Measurements from ENCODE around the gene TOPAZ1.

TOPAZ1 gene

GRCh38 chr3:44326019-44326418, 84.3 kb downstream of the TOPAZ1 start:
- no peaks in the 10 kb centered on the region for H3K27me3 ChIP-seq (ENCODE audit: low read length)
- H3K9me2 ChIP-seq (replicated peaks; ENCODE audit: insufficient read depth, low read length), result no peaks in the 10 kb centered on the region
- H3K9ac ChIP-seq (ENCODE audit: low read length), result no peak overlapping the region
- no peaks in the 10 kb centered on the region for H3K36me3 ChIP-seq (ENCODE audit: low read length)
- no peak overlapping the region for H2AFZ ChIP-seq (ENCODE audit: low read depth, low read length, severe bottlenecking)
- H3K9me3 ChIP-seq (ENCODE audit: insufficient read depth, low read length), result no peaks in the 10 kb centered on the region
- no peak overlapping the region for H3K27ac ChIP-seq (ENCODE audit: low read depth, low read length)
- no peaks in the 10 kb centered on the region for H3F3A ChIP-seq (ENCODE audit: insufficient read depth)
- H3K4me2 ChIP-seq (ENCODE audit: low read depth, low read length, poor library complexity, severe bottlenecking), result no peak overlapping the region
- no peaks in the 10 kb centered on the region for H3K79me2 ChIP-seq (ENCODE audit: insufficient read depth, low read length)
- TF ChIP-seq CTCF (IDR thresholded peaks at IDR 0.05; ENCODE audit: insufficient read depth, low read length, poor library complexity, severe bottlenecking), result no peak
- TF ChIP-seq EZH2phosphoT487 (conservative IDR thresholded peaks at IDR 0.05; ENCODE audit: low read length), result no peak
- H4K20me1 ChIP-seq (ENCODE audit: low read depth, low read length), result no peaks in the 10 kb centered on the region
- no peak overlapping the region for H3K4me3 ChIP-seq (ENCODE audit: insufficient read depth, low read length, poor library complexity, severe bottlenecking)

- no peaks in the 10 kb centered on the region for H3F3A ChIP-seq (ENCODE audit: insufficient read depth)
- no peak overlapping the region for H3K4me3 ChIP-seq (ENCODE audit: insufficient read depth, low read length, poor library complexity, severe bottlenecking)
- H2AFZ ChIP-seq (ENCODE audit: low read depth, low read length, severe bottlenecking), result no peak overlapping the region
- H3K27ac ChIP-seq (ENCODE audit: low read depth, low read length), result no peak overlapping the region
- no peaks in the 10 kb centered on the region for H3K9me2 ChIP-seq (replicated peaks; ENCODE audit: insufficient read depth, low read length)
- H3K79me2 ChIP-seq (ENCODE audit: insufficient read depth, low read length), result no peaks in the 10 kb centered on the region
- no peak overlapping the region for H3K9ac ChIP-seq (ENCODE audit: low read length)
- no peaks in the 10 kb centered on the region for H3K36me3 ChIP-seq (ENCODE audit: low read length)
- H3K9me3 ChIP-seq (ENCODE audit: insufficient read depth, low read length), result no peaks in the 10 kb centered on the region
- H3K4me2 ChIP-seq (ENCODE audit: low read depth, low read length, poor library complexity, severe bottlenecking), result no peak overlapping the region
- H3K27me3 ChIP-seq (ENCODE audit: low read length), result no peaks in the 10 kb centered on the region
- H4K20me1 ChIP-seq (ENCODE audit: low read depth, low read length), result no peaks in the 10 kb centered on the region
- TF ChIP-seq EZH2phosphoT487 (conservative IDR thresholded peaks at IDR 0.05; ENCODE audit: low read length) (no peak), CTCF (IDR thresholded peaks at IDR 0.05; ENCODE audit: insufficient read depth, low read length, poor library complexity, severe bottlenecking) (no peak)
Measured at GRCh38 chr3:44326515-44326914, 84.8 kb downstream of the TOPAZ1 start.

GRCh38 chr3:44329946-44330345, 88.3 kb downstream of the TOPAZ1 start:
- Histone ChIP-seq H2AFZ (ENCODE audit: low read depth, low read length, severe bottlenecking) (no peak overlapping the region), H3K4me3 (ENCODE audit: insufficient read depth, low read length, poor library complexity, severe bottlenecking) (no peak overlapping the region), H3F3A (ENCODE audit: insufficient read depth) (no peaks in the 10 kb centered on the region), H3K9me2 (replicated peaks; ENCODE audit: insufficient read depth, low read length) (no peaks in the 10 kb centered on the region), H3K9me3 (ENCODE audit: insufficient read depth, low read length) (no peaks in the 10 kb centered on the region), H3K36me3 (ENCODE audit: low read length) (no peaks in the 10 kb centered on the region), H3K27me3 (ENCODE audit: low read length) (no peaks in the 10 kb centered on the region), H3K79me2 (ENCODE audit: insufficient read depth, low read length) (no peaks in the 10 kb centered on the region), H3K4me2 (ENCODE audit: low read depth, low read length, poor library complexity, severe bottlenecking) (no peak overlapping the region), H3K9ac (ENCODE audit: low read length) (no peak overlapping the region), H4K20me1 (ENCODE audit: low read depth, low read length) (no peaks in the 10 kb centered on the region), H3K27ac (ENCODE audit: low read depth, low read length) (no peak overlapping the region)
- TF ChIP-seq EZH2phosphoT487 (conservative IDR thresholded peaks at IDR 0.05; ENCODE audit: low read length) (no peak), CTCF (IDR thresholded peaks at IDR 0.05; ENCODE audit: insufficient read depth, low read length, poor library complexity, severe bottlenecking) (no peak)

Data from SU-DHL-6 (cell line).